AG09309 (cell line): Measurements from ENCODE around the gene HECW1.
"Not testable (repeated sequence)": the region's sequence is repeated elsewhere in the genome, so short reads cannot be mapped to it uniquely, and the experiment has no call there.

ENCODE experiments used
- DNase-seq: peaks from one replicate; pipeline ENCODE4 v3.0.0-alpha.2; 2010; ENCODE audit warnings: low read depth
- H3K4me3 ChIP-seq: 2 replicates; pipeline ENCODE4 v1.5.1; 2011; ENCODE audit warnings: mild to moderate bottlenecking, low read depth, low read length, moderate library complexity; ENCODE audit not compliant: control insufficient read depth
- CTCF ChIP-seq: IDR thresholded peaks from 2 replicates; pipeline ENCODE4 v1.5.1; 2011; ENCODE audit warnings: mild to moderate bottlenecking, low read depth, low read length, inconsistent platforms; ENCODE audit not compliant: insufficient read depth, control insufficient read depth; ENCODE audit errors: missing control alignments

HECW1 gene

DNA sequence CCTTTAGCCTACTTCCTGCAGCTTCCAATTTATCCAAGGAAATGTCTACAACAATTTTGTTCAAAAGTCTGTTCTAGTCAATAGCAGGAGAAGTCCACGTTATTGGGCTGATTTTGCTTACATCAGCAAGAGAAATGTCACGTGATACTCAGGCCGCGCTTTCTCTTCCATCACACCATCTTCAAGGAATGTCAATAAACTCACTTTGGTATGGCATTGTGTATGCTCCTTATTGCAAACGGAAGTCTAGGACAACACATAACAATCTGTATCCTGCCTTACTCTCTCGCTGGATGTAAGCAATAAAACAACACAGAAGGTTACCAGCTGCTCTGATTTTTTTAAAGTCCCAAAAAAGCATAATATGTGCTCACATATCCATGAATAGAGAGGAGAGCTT is 453.3 kb downstream of the HECW1 start:
- peak; percentile 45 for DNase-seq
- no peak for TF ChIP-seq CTCF
- H3K4me3 ChIP-seq = no peak overlapping the region

DNA sequence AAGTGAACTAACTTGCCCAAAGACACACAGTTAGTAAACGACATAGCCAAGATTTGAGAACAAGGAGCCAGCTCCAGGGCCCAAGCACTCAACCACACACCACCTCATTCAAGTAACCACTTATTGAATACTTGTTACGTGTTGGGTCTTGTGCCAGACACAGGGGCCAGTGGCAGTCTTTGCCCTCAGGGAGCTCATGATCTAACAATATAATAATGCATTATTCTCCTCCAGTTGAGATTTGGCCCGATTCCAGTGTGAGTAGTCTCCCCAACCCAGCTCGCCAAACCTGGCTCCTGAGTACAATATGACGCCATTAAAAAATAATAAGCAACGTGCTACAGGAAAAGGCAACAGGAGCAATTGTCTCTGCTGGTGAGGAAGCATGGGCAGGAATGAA is 456.1 kb downstream of the HECW1 start:
- H3K4me3 ChIP-seq = no peak overlapping the region
- TF ChIP-seq CTCF = no peak
- no peak for DNase-seq

GRCh38 chr7:43569424-43569823 is 457.0 kb downstream of the HECW1 start:
- DNase-seq = no peak
- TF ChIP-seq CTCF = no peak
- no peak overlapping the region for H3K4me3 ChIP-seq

DNA sequence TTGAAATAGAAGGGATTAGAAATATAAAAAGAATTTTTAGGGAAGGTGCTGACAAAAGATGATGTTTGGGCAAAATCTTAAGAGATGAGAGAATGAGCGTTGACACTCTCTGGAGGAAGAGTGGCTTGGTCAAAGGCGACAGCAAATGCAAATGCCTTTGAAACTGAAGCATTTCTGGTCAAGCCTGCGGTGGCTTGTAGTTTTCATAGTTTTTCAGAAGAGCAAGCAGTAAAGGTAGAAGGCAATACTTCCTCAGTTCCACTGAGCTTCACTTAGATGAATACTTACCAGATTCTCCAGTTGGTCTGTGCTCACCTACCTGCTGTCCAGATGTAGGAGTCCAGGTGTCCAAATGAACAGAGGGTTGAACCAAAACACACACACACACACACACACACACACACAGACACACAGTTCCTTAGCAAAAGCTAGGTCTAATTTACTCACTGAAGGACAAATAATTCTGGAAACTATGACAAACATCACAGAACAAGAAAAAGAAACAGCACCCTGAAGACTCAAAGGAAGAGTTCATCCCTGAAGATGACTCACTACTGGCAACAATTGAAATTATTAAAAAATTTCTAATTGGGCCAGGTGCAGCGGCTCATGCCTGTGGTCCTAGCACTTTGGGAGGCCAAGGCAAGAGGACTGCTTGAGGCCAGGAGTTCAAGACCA is 458.4 kb downstream of the HECW1 start:
- DNase-seq = no peak
- no peak overlapping the region for H3K4me3 ChIP-seq
- no peak for TF ChIP-seq CTCF

DNA sequence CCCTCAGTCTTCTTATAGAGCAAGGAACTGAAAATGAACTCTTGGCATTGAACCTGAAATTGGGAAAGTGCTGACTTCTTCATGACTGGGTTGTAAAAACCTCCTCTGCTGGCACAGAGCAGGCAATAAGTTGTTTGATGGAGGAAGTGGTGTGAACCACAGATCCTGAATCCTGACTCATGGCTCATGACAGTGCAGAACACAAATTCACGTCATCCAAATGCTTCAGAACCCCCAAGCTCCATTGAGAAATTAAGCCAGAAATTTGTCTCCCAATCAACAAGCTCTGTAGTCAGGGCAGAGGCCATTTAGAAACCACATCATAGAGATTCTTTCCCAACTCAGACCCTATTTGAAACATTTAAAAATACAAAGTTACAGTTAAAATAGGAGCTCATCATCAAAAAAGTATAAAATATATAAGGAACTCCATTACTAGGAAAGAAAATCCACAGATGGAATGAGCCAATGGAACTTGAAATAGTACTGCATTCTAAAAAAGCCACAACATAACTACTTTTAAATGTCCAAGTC is 460.1 kb downstream of the HECW1 start:
- DNase-seq = peak; percentile 100
- TF ChIP-seq CTCF = no peak
- H3K4me3 ChIP-seq = no peak overlapping the region

- not testable (repeated sequence) for DNase-seq, H3K4me3 ChIP-seq
Measured at GRCh38 chr7:43573832-43574231, 461.4 kb downstream of the HECW1 start.

- DNase-seq = no peak
- no peak for TF ChIP-seq CTCF
- no peak overlapping the region for H3K4me3 ChIP-seq
Measured at GRCh38 chr7:43575506-43575905, 463.1 kb downstream of the HECW1 start.
